Sciatic nerve (tissue), 2 donors: ENCODE data around the gene NR0B1. TPM values are rescaled to one million over a fixed set of nuclear protein-coding genes. Genes with fewer than 3 reads are reported as not detected.
A peak's percentile ranks its signal among the peaks of the same experiment; 100 is the strongest.

Experiments
- ATAC-seq: fragments of 200-7000 bp; cut with Tn5 transposase; one replicate; pipeline ENCODE4 v1.9.1; 2020; ENCODE audit warnings: mild to moderate bottlenecking, moderate library complexity
- DNase-seq: peaks from one replicate; pipeline ENCODE4 v3.0.0-alpha.2; 2020; ENCODE audit warnings: low spot score
- intact Hi-C: fragments of 100-400 bp; cut with DNase I; formaldehyde crosslinking; loops from one replicate; pipeline ENCODE4 v1.14.2; 2022
- total RNA-seq: library from RNA; stranded (reverse); fragmentation: NEBNext Ultra II Directional; extraction: Animal tissue kit (Norgen Biotek cat#: 25700); gene quantifications from one replicate; pipeline ENCODE4 v1.2.1, GENCODE V29; 2021
- donor health status: DM: no; HTN: no; CAD: no.
- donor health status: DM: no; HTN: no; CAD: no.

The NR0B1 gene, protein sequence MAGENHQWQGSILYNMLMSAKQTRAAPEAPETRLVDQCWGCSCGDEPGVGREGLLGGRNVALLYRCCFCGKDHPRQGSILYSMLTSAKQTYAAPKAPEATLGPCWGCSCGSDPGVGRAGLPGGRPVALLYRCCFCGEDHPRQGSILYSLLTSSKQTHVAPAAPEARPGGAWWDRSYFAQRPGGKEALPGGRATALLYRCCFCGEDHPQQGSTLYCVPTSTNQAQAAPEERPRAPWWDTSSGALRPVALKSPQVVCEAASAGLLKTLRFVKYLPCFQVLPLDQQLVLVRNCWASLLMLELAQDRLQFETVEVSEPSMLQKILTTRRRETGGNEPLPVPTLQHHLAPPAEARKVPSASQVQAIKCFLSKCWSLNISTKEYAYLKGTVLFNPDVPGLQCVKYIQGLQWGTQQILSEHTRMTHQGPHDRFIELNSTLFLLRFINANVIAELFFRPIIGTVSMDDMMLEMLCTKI
- total RNA-seq = 1.9 TPM

DNA sequence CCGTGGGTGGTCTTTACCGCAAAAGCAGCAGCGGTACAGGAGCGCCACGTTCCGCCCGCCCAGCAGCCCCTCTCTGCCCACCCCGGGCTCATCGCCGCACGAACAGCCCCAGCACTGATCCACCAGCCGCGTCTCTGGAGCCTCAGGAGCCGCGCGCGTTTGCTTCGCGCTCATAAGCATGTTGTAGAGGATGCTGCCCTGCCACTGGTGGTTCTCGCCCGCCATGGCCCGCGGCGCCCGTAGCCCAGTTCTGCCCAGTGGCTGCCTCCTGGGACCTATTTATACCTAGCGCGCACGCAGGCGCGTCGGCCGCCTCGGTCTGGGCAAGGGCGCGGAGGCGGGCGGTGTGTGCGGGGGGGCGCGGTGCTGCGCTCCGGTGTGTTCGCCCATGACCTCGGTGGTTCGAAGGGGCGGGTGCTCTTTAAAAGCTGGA lies at the start of gene NR0B1:
Gene NR0B1 (minus strand): TSS at position 252 of the 433 bp plus-strand sequence. CDS start 27 bp downstream, at position 225.
- no peak for DNase-seq
- peak; percentile 50 for ATAC-seq
- intact Hi-C loops = no loop called here

DNA sequence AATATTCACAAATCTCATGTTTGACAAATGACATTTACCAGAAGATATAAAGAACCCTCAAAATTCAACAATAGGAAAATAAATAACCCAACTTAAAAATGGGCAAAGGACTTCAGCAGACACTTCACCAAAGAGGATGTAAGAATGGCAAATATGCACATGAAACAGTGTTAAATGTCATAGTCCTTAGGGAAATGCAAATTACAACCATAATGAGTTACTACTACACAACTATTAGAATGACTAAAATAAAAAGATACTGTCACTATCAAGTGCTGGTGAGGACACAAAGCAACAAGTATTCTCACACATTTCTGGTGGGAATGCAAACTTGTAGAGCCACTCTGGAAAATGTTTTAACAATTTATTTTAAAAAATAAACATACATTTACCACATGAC lies 40.8 kb upstream of the NR0B1 start:
- intact Hi-C loops = no loop called here
- DNase-seq = no peak
- ATAC-seq = no peak

DNA sequence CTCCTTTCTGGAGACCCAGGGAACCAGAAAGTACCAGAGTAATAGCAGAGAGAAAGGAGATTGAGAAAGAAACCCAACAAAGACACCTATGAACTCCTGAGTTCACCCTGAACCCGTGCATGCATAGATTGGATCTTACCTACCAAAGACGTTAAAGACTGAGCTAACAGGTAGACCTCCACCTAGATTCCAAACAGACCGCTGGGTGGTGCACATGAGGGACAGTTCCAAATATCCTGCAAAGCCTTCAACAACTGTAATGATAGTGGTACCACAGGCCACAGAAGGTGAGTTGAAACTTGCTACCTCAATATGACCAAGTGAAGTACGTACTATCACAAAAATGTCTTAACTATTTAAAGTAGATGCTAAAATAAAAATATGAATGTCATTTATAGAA lies 34.0 kb upstream of the NR0B1 start:
- no peak for DNase-seq
- intact Hi-C loops = no loop called here
- ATAC-seq = no peak

DNA sequence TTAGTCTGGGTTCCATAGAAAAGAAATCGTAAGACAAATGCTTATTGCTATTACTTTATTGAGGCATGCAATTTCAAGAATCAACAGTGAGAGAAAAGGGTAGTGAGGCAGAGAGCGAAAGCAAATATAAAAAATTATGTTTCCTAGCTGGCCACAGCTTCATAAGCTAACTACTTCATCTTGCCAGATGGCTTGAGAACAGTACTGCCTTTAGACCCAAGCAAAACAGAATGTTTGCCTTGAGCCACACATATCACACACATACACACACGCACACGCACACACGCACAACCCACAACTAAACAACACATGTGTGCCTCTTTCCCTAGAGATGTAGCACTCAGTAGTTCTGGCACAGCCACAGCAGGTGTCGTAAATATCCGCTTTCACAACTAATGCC lies 31.6 kb upstream of the NR0B1 start:
- intact Hi-C loops = no loop called here
- no peak for DNase-seq

DNA sequence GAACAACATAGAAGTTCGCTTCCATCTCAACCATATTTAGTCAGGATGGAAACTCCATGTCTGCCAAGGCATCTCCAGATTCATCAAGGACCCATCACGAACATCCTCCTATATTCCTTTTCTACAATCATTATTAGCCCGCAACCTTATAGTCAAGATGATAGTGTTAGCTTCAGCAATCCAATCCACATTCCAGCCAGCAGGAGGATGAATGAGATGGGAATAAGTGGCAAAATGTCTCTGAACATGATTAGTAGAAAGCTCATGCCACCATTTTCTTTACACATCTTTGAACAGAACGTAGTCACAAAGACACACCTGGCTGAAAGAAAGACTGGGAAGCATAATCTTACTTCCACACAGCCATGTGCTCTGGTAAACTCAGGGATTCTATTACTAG lies 18.6 kb upstream of the NR0B1 start:
- ATAC-seq (no peak), DNase-seq (no peak)
- intact Hi-C loops = no loop called here

More for the DNA sequence above, 31.6 kb upstream of the NR0B1 start:
- no peak for ATAC-seq

DNA sequence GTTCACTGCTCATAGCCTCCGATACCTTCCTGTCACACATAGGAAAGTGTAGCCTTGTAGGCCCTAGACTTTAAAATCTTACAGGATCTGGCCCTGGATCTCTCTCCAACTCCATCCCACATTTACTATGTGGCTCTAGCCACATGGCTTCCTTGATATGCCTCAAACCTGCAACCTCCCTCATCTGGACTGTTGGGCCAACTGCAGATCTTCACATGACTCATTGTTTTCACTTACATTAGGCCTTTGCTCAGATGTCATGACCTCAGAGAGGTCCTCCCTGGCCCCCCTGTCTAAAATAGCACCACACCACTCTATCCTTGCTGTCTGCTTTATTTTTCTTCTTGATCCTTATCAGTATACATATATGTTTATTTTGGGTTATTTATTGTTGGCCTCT lies 8.1 kb upstream of the NR0B1 start:
- ATAC-seq (no peak), DNase-seq (no peak)
- intact Hi-C loops = no loop called here

DNA sequence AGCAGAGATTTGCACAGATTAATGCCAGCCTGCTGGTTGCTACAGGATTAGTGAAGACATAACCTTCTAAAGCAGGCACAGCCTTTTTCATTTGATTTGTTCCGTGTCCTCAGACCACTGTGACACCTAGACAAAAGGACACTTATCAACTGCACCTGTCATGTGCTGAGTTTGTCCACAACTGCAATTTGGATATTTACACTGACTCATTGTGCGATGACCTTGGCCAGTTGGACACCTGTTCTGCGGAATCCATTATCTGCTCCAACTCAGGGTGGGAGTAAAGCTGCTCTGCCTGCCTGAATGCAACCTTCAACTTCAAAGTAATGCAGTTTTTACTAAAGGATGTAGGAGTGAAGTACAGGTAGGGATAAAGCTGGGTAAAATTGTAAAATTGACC lies 4.1 kb upstream of the NR0B1 start:
- intact Hi-C loops = no loop called here
- DNase-seq (no peak), ATAC-seq (no peak)

DNA sequence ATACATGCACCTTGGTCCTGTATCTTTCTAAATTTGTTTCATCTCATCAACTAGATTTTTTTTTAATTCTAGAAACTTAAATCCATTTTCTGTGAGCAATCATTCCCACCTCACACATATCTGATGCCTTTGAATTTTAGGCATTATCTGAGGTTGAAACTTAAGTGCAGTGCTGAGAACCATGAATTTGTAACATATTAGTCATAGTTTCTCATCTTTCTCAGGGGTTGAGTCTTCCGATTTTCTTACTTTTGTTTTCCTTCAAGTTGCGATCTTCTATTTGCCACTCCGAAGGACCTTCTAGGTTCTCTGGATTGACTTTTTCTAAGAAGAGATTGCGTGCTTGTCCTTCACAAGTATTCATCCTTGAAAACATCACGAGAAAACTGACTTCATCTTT lies 3.7 kb upstream of the NR0B1 start:
- ATAC-seq (no peak), DNase-seq (no peak)
- intact Hi-C loops = no loop called here

DNA sequence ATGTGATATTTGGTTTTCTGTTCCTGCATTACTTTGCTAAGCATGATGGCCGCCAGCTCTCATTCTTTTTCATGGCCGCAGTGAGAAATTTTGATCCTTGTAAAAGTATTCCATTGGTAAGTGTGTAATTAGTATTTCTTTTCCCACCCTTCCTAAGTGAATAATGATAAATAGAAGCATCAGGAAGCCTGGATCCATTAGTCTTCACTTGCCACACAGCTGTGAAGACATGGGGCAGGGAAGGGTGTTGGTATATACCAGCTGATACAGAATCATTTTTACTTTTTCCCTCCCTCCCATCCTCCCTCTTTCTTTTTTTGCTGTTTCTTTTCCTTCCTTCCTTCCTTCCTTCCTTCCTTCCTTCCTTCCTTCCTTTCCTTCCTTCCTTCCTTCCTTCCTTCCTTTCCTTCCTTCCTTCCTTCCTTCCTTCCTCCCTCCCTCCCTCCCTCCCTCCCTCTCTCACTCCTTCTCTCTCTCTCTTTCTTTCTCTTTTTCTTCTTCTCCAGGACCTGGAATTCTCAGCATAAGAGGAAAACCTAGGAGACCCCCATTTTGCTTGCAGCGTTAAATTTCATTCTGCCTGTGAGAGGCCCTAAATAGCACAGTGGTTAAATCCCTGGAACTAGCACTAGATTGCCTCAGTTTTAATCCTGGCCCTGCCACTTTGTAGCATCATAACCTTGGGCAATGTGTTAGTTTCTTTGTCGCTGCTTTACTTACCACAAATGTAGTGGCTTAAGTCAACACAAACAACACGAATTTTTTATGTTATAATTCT lies 1.4 kb upstream of the NR0B1 start:
- DNase-seq = no peak
- intact Hi-C loops = no loop called here

DNA sequence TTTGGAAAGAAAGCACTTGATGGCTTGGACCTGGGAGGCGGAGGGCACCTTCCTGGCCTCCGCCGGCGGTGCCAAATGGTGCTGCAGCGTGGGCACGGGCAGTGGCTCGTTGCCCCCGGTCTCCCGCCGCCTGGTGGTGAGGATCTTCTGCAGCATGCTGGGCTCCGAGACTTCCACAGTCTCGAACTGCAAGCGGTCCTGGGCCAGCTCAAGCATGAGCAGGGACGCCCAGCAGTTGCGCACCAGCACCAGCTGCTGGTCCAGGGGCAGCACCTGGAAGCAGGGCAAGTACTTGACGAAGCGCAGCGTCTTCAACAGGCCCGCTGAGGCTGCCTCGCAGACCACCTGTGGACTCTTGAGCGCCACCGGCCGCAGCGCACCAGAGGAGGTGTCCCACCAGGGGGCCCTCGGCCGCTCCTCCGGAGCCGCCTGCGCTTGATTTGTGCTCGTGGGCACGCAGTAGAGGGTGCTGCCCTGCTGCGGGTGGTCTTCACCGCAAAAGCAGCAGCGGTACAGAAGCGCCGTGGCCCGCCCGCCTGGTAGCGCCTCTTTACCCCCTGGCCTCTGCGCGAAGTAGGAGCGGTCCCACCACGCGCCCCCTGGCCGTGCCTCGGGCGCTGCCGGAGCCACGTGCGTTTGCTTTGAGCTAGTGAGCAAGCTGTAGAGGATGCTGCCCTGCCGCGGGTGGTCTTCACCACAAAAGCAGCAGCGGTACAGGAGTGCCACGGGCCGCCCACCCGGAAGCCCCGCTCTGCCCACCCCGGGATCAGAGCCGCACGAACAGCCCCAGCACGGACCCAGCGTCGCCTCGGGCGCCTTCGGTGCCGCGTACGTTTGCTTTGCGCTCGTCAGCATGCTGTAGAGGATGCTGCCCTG lies 689 bp downstream of the NR0B1 start:
- intact Hi-C loops = no loop called here
- DNase-seq (no peak), ATAC-seq (peak; percentile 59)

More for the DNA sequence above, 1.4 kb upstream of the NR0B1 start:
- ATAC-seq = no peak

DNA sequence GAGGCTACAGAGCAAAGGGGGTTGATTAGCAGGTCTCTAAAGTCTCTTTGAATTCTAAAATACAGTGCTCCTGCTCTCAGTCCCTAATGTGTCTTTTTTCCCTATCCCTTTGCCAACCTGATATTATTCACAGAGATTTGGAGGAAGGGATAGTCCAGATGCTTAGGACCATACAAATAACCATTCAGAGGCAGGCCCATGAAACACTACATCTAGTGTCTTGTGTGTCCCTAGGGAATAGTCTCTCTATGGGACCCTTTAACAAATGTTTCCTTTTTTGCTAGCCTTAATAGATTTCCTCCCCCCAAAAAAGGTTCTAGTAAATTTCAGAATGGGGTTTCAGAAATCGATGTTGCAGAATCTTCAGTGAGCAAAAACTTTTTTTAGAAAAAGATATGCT lies 1.7 kb downstream of the NR0B1 start:
- DNase-seq = no peak
- intact Hi-C loops = no loop called here
- ATAC-seq = no peak

DNA sequence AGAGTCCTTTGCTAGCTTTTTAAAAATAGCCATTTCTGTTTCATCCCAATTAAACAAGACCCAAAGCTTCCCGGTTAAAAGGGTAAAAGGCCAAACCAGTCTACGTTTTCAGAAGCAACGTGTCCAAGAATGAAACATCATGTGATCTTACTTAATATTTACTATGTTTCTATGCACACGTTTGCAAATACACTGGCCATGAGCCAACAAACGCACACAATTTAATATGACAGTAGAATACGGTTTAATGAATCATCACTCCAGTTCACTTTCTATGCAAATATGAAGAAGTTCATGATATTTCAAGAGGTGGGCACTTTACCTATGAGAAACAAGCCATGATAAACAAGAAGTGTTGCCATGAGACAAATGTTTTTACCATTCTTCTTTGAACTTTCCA lies 4.3 kb downstream of the NR0B1 start:
- DNase-seq = no peak
- no peak for ATAC-seq
- intact Hi-C loops = no loop called here

DNA sequence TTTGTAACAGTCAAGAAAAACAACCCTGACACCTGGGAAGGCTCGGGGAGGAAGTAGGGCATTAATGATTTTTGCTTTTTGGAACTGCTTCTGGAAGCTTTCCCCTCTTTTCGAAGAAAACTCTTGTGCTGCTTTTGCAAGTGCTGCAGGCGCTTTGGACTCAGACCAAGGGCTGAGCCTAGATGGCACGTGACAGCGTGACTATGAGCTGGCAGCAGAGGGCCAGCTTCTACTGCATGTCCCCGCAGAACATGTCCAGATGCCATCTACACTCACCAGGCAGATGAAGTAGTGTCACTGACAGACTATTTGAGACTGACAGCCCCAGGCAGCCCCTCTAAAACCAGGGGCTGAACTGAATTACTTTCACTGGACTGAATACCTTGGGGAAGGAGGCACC lies 6.2 kb downstream of the NR0B1 start:
- peak; percentile 58 for DNase-seq
- intact Hi-C loops = no loop called here
- peak; percentile 58 for ATAC-seq

DNA sequence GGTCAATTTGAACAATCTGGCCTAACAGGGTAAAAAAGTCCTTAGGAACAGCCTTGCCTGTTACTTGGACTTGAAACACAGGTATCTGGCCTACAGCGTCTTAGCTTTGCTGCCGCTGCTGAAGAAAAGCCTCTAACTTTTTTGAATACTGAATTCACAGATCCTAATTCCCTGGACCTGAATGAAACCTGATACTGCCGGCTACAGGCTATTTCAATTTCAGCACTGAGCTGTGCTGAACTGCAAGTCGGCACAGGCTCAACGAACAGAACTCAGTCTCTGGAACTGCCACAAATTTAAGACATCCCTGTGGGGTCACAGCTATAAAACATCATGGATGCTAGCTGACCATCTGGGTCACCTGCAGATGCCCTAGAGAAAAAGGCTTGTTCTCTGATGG lies 7.2 kb downstream of the NR0B1 start:
- intact Hi-C loops = no loop called here
- DNase-seq (no peak), ATAC-seq (peak; percentile 78)

DNA sequence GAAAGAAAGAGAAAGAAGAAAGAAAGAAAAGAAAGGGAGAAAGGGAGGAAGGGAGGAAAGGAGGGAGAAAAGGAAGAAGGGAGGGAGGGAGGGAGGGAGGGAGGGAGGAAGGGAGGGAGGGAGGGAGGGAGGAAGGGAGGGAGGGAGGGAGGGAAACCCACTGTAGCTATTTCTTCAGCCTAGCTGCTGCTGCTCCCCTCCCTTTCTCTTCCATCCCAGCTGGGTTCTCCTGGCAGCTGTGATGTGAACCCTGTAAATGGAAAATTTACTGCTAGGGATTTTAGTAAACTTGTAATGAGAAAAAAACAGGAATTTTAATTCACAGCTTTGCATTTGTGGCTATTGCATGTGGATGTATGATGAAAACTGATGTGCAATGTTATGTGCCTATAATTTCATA lies 8.0 kb downstream of the NR0B1 start:
- ATAC-seq (peak; percentile 86), DNase-seq (no peak)
- intact Hi-C loops = no loop called here

DNA sequence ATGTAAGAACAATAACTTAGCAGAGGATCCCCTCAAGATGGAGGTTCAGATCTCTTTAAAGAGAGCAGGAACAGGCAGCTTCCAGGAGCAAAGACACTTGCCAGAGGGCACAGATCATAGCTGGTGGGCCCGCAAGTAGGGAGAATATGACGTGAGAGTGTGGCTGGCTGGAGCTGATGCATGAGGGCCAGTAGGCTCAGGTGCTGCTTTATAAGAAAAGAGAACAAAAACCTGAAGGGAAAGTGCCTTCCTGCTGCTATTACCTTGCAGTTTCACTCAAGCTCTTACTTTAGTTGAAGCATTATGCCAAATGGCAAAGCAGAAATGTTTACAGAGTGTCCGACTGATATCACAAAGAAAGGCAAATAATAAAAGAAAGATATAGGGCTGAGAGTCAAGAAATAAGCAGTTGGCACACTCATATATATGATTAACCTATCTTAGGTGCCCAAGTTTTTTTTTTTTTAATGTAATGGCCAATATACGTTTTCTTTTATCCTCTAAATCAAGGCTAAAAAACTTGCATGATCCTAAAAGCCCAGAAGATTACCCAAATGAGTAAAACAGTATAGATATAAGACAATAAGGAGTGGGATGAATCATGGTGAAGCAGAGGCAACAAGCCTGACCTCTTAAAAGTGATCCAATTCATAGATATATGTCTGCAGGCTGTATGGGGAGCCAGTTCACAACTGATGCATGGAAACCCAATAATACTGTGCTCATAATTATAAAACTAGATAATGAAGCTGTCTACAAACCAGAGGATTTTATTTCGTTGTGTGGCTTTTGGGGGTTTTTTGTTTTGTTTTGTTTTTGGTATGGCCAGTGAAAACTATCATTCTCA lies 12.6 kb downstream of the NR0B1 start:
- DNase-seq = no peak
- intact Hi-C loops = no loop called here
- ATAC-seq = no peak

DNA sequence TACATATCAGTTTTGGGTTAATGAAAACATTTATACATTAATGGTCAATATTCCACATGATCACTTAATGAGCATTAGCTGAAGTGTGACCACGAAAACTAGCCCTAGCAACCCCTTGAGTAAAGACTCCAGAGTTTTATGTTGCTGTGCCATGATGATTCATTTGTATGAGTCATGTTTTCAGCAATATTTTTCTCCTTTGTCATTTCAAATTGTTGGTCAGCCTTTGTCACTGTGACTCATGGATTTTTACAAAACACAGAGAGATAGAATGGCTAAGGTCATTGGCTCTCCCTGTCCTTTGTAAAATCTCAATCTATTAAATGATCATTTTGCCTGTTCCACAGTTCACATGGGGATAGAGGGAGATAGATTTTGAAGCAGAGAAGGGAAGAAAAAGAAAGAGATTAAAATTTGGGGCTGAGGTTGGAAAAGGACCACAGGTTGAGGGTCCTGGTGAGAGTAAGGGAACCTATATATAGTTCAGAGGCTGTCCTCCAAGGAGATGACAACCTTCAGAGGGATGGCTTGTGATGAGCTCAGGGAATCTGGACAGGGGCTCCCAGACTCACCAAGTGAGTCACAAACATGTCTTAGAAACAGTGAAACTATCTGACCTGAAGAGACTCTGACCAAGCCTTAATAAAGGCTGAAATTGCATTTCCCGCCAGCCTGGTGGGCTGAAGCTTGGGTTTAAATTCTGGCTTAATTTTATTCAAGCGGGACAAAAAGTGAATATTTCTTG lies 25.6 kb downstream of the NR0B1 start:
- DNase-seq (no peak), ATAC-seq (peak; percentile 75)
- intact Hi-C loops = no loop called here

DNA sequence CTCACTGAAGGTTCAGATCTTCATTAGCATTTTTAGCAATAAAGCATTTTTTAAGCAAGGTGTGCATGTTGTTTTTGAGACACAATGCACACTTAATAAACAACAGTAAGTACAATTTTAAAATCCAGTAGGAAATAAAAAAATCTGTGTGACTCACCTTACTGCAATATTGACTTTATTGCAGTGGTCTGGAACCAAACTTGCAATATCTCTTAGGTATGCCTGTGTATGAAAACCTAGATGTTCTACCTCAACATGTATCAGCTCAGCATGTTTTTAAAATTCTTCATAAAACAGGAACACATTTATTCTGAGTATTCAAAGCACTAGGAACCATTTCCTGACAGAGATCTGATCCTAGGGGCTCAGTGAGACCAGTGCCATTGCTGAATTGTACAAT lies 26.7 kb downstream of the NR0B1 start:
- no peak for ATAC-seq
- DNase-seq = no peak
- intact Hi-C loops = no loop called here
